ENCODE data around the gene S100A13. TPM values are rescaled to one million over a fixed set of nuclear protein-coding genes. Genes with fewer than 3 reads are reported as not detected.
"Not testable (repeated sequence)": the region's sequence is repeated elsewhere in the genome, so short reads cannot be mapped to it uniquely, and the experiment has no call there.

The S100A13 gene
- total RNA-seq, 1 donor from 2014 or later, result 83.0 TPM

DNA sequence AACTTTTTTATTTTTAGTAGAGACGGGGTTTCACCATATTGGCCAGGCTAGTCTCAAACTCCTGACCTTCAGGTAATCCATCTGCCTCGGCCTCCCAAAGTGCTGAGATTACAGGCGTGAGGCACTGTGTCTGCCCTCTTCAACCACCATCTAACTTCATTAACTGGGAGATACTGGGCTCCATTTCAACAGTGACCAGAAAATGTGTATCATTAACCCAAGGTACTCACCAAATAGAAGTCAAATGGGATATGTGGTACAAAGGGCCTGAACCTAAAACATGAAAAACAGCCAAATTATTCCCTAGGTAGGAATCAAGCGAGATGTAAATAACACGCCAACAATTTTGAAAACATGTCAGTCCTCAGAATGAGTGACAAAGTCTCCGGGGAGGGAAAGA is 42.3 kb upstream of the S100A13 start:
- H3K27me3 ChIP-seq (ENCODE audit: low read depth), result no peaks in the 10 kb centered on the region
- no peak for ATAC-seq
- TF ChIP-seq, protein P1, sequence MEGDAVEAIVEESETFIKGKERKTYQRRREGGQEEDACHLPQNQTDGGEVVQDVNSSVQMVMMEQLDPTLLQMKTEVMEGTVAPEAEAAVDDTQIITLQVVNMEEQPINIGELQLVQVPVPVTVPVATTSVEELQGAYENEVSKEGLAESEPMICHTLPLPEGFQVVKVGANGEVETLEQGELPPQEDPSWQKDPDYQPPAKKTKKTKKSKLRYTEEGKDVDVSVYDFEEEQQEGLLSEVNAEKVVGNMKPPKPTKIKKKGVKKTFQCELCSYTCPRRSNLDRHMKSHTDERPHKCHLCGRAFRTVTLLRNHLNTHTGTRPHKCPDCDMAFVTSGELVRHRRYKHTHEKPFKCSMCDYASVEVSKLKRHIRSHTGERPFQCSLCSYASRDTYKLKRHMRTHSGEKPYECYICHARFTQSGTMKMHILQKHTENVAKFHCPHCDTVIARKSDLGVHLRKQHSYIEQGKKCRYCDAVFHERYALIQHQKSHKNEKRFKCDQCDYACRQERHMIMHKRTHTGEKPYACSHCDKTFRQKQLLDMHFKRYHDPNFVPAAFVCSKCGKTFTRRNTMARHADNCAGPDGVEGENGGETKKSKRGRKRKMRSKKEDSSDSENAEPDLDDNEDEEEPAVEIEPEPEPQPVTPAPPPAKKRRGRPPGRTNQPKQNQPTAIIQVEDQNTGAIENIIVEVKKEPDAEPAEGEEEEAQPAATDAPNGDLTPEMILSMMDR (IDR thresholded peaks at IDR 0.05), result no peak
- peaks cover 31% of the 10 kb centered on the region for H3K4me1 ChIP-seq
- H3K36me3 ChIP-seq, result peaks cover 53% of the 10 kb centered on the region
- peak overlapping the region; percentile 88 for H3K27ac ChIP-seq
- no peaks in the 10 kb centered on the region for H3K9me3 ChIP-seq
- intact Hi-C loops (cut with DNase I), result no loop called here
- peak overlapping the region; percentile 93 for H3K4me3 ChIP-seq
- DNase-seq, result peak; percentile 6

DNA sequence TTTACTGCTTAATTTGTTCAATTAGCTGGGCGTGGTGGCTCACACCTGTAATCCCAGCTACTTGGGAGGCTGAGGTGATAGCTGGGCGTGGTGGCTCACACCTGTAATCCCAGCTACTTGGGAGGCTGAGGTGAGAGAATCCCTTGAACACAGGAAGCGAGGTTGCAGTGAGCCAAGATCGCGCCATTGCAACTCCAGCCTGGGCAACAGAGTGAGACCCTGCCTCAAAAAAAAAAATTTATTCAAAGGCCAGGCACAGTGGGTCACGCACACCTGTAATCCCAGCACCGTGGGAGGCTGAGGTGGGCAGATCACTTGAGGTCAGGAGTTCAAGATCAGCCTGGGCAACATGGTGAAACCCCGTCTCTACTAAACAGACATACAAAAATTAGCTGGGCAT is 41.4 kb upstream of the S100A13 start:
- H3K27me3 ChIP-seq (ENCODE audit: low read depth); ATAC-seq; H3K27ac ChIP-seq; intact Hi-C loops (cut with DNase I); H3K4me3 ChIP-seq; H3K9me3 ChIP-seq: not testable (repeated sequence)
- H3K4me1 ChIP-seq, result peaks cover 31% of the 10 kb centered on the region
- peak; percentile 37 for DNase-seq
- H3K36me3 ChIP-seq, result peaks cover 62% of the 10 kb centered on the region

DNA sequence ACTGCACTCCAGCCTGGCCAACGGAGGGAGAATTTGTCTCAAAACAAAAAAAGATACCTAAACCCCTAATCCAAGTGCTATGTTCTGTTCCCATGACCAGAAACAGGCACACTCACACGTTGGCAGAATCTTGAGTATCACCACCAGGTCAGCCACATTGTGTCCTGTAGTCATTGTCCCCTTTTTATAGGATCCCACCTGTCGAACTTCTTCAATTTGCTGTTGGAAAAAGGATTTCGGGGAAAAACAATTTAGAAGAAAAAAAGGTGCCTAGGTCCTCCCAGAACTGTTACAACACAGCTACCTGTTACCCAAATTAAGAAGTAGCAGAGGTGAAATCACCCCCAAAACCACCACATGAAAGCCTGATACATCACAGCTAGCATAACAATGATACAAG is 40.1 kb upstream of the S100A13 start:
- no peak overlapping the region for H3K4me3 ChIP-seq
- TF ChIP-seq, protein P1 (IDR thresholded peaks at IDR 0.05), result no peak
- peaks cover 30% of the 10 kb centered on the region for H3K4me1 ChIP-seq
- H3K27me3 ChIP-seq (ENCODE audit: low read depth), result no peaks in the 10 kb centered on the region
- no peak overlapping the region for H3K27ac ChIP-seq
- ATAC-seq (no peak), DNase-seq (no peak)
- no peaks in the 10 kb centered on the region for H3K9me3 ChIP-seq
- intact Hi-C loops (cut with DNase I), result no loop called here
- H3K36me3 ChIP-seq, result peaks cover 74% of the 10 kb centered on the region

DNA sequence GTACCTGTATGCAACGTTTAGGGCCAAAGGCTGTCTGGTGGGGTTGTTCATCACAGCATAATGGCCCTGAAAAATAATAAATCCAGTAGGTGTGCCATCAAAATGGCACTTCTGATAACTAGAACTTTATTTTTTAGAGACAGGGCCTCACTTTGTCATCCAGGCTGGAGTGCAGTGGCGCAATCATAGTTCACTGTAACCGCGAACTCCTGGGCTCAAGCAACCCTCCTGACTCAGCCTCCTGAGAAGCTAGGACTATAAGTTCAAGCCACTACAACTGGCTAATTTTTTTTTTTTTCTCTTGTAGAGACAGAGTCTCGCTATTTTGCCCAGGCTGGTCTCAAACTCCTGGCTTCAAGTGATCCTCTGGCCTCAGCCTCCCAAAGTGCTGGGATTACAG is 35.9 kb upstream of the S100A13 start:
- Histone ChIP-seq H3K4me1 (peaks cover 13% of the 10 kb centered on the region), H3K9me3 (no peaks in the 10 kb centered on the region), H3K4me3 (no peak overlapping the region), H3K27me3 (ENCODE audit: low read depth) (no peaks in the 10 kb centered on the region), H3K27ac (no peak overlapping the region), H3K36me3 (peaks cover 76% of the 10 kb centered on the region)
- intact Hi-C loops (cut with DNase I), result no loop called here
- ATAC-seq, result no peak
- TF ChIP-seq, protein P1 (IDR thresholded peaks at IDR 0.05), result no peak
- no peak for DNase-seq

- H3K4me3 ChIP-seq, result no peak overlapping the region
- intact Hi-C loops (cut with DNase I), result no loop called here
- H3K4me1 ChIP-seq, result peaks cover 14% of the 10 kb centered on the region
- no peak overlapping the region for H3K27ac ChIP-seq
- peaks cover 66% of the 10 kb centered on the region for H3K36me3 ChIP-seq
- ATAC-seq (no peak), DNase-seq (no peak)
- TF ChIP-seq, protein P1 (IDR thresholded peaks at IDR 0.05), result no peak
- no peaks in the 10 kb centered on the region for H3K9me3 ChIP-seq
- no peaks in the 10 kb centered on the region for H3K27me3 ChIP-seq (ENCODE audit: low read depth)
Observed at GRCh38 chr1:153662269-153662668, 35.0 kb upstream of the S100A13 start.

- ATAC-seq, result no peak
- TF ChIP-seq, protein P1 (IDR thresholded peaks at IDR 0.05), result no peak
- H3K27ac ChIP-seq, result no peak overlapping the region
- no peak overlapping the region for H3K4me3 ChIP-seq
- peaks cover 14% of the 10 kb centered on the region for H3K4me1 ChIP-seq
- H3K9me3 ChIP-seq, result no peaks in the 10 kb centered on the region
- H3K36me3 ChIP-seq, result peaks cover 56% of the 10 kb centered on the region
- H3K27me3 ChIP-seq (ENCODE audit: low read depth), result no peaks in the 10 kb centered on the region
- intact Hi-C loops (cut with DNase I), result no loop called here
- no peak for DNase-seq
Observed at GRCh38 chr1:153661111-153661708, 33.9 kb upstream of the S100A13 start.

All from lower lobe of right lung (tissue), 2 donors.